Measurements from ENCODE around the gene PHAF1. TPM values are rescaled to one million over a fixed set of nuclear protein-coding genes. Genes with fewer than 3 reads are reported as not detected.

Gene PHAF1
- total and polyA plus RNA-seq, 2 of the 13 experiments (the other 11 are each of a cell fraction or from before 2014, with no cell fraction given), result 48.3 to 174 TPM

GRCh38 chr16:67173808-67174705 is 64.3 kb downstream of the PHAF1 start (continued):
- TF ChIP-seq, protein P1, sequence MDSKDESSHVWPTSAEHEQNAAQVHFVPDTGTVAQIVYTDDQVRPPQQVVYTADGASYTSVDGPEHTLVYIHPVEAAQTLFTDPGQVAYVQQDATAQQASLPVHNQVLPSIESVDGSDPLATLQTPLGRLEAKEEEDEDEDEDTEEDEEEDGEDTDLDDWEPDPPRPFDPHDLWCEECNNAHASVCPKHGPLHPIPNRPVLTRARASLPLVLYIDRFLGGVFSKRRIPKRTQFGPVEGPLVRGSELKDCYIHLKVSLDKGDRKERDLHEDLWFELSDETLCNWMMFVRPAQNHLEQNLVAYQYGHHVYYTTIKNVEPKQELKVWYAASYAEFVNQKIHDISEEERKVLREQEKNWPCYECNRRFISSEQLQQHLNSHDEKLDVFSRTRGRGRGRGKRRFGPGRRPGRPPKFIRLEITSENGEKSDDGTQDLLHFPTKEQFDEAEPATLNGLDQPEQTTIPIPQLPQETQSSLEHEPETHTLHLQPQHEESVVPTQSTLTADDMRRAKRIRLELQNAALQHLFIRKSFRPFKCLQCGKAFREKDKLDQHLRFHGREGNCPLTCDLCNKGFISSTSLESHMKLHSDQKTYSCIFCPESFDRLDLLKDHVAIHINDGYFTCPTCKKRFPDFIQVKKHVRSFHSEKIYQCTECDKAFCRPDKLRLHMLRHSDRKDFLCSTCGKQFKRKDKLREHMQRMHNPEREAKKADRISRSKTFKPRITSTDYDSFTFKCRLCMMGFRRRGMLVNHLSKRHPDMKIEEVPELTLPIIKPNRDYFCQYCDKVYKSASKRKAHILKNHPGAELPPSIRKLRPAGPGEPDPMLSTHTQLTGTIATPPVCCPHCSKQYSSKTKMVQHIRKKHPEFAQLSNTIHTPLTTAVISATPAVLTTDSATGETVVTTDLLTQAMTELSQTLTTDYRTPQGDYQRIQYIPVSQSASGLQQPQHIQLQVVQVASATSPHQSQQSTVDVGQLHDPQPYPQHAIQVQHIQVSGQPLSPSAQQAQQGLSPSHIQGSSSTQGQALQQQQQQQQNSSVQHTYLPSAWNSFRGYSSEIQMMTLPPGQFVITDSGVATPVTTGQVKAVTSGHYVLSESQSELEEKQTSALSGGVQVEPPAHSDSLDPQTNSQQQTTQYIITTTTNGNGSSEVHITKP (CRISPR knock-in tag; IDR thresholded peaks at IDR 0.05; ENCODE audit: low read depth), result peak; percentile 22; the same call in 1 of the 2 replicates
- TF ChIP-seq ZNF318 (CRISPR knock-in tag; IDR thresholded peaks at IDR 0.05), result peak; percentile 71; the same call in 1 of the 2 replicates
- 0 out of 2 replicates have a peak, but pooled peaks have one; percentile 48 for TF ChIP-seq SAFB2 (CRISPR knock-in tag; IDR thresholded peaks at IDR 0.05; ENCODE audit: borderline replicate concordance, low read depth)
- TF ChIP-seq HINFP (CRISPR knock-in tag; IDR thresholded peaks at IDR 0.05; ENCODE audit: low read depth), result peak; percentile 94
- TF ChIP-seq NKX3-1 (CRISPR knock-in tag; IDR thresholded peaks at IDR 0.05), result 0 out of 2 replicates have a peak, but pooled peaks have one; percentile 44
- TF ChIP-seq ZNF24 (IDR thresholded peaks at IDR 0.05), result no peak
- TF ChIP-seq, protein P2, sequence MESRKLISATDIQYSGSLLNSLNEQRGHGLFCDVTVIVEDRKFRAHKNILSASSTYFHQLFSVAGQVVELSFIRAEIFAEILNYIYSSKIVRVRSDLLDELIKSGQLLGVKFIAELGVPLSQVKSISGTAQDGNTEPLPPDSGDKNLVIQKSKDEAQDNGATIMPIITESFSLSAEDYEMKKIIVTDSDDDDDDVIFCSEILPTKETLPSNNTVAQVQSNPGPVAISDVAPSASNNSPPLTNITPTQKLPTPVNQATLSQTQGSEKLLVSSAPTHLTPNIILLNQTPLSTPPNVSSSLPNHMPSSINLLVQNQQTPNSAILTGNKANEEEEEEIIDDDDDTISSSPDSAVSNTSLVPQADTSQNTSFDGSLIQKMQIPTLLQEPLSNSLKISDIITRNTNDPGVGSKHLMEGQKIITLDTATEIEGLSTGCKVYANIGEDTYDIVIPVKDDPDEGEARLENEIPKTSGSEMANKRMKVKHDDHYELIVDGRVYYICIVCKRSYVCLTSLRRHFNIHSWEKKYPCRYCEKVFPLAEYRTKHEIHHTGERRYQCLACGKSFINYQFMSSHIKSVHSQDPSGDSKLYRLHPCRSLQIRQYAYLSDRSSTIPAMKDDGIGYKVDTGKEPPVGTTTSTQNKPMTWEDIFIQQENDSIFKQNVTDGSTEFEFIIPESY (CRISPR knock-in tag; IDR thresholded peaks at IDR 0.05), result peak; percentile 39
- peak; percentile 85; the same call in 1 of the 3 replicates for TF ChIP-seq MXI1 (IDR thresholded peaks at IDR 0.05; ENCODE audit: borderline replicate concordance, low read depth, low read length)
- 0 out of 2 replicates have a peak, but pooled peaks have one; percentile 19 for TF ChIP-seq CAMTA2 (CRISPR knock-in tag; IDR thresholded peaks at IDR 0.05; ENCODE audit: borderline replicate concordance)
- TF ChIP-seq STAT5B (CRISPR knock-in tag; IDR thresholded peaks at IDR 0.05), result peak; percentile 18; the same call in 1 of the 2 replicates

All from HepG2 (cell line).